Right atrium auricular region (tissue), 2 donors: ENCODE measurements around the gene KCNA1. TPM values are rescaled to one million over a fixed set of nuclear protein-coding genes. Genes with fewer than 3 reads are reported as not detected.

ENCODE experiments used
- DNase-seq: peaks from one replicate; pipeline ENCODE4 v3.0.0-alpha.2; 2019; ENCODE audit warnings: low spot score
- H3K27ac ChIP-seq, 2 donors: fragments of 200-600 bp; sonication (generic); 1 replicate in 1 of 2; 2 replicates in 1 of 2; pipeline ENCODE4 v1.5.1; 2016 to 2019
- H3K27me3 ChIP-seq, 2 donors: fragments of 200-600 bp; sonication (generic); one replicate each; pipeline versions ENCODE4 v1.5.1 to v1.6.0; 2017 to 2019
- H3K36me3 ChIP-seq: fragments of 200-600 bp; sonication (generic); one replicate; pipeline ENCODE4 v1.5.1; 2016
- H3K4me1 ChIP-seq, 2 donors: fragments of 200-600 bp; sonication (generic); one replicate each; pipeline versions ENCODE4 v1.5.1 to v1.6.0; 2017 to 2019
- H3K4me3 ChIP-seq, 2 donors: fragments of 200-600 bp; sonication (generic); 1 replicate in 1 of 2; 2 replicates in 1 of 2; pipeline ENCODE4 v1.5.1; 2017 to 2019; ENCODE audit warnings: mild to moderate bottlenecking in 1 of 2, moderate library complexity in 1 of 2
- H3K9me3 ChIP-seq, 2 donors: fragments of 200-600 bp; sonication (generic); one replicate each; pipeline ENCODE4 v1.5.1; 2019
- total RNA-seq, 2 donors: library from RNA; depleted of rRNA; stranded (reverse); fragments of >200 nt; gene quantifications; one replicate each; pipeline ENCODE4 v1.1.0, GENCODE V29; 2016
- TF ChIP-seq, protein P1 (sequence below), 2 donors: fragments of 200-600 bp; sonication (generic); IDR thresholded peaks; one replicate each; pipeline ENCODE4 v1.5.1; 2019; ENCODE audit warnings: antibody characterized with exemption in 2 of 2

Gene KCNA1
- total RNA-seq, 2 donors from 2014 or later: not detected

DNA sequence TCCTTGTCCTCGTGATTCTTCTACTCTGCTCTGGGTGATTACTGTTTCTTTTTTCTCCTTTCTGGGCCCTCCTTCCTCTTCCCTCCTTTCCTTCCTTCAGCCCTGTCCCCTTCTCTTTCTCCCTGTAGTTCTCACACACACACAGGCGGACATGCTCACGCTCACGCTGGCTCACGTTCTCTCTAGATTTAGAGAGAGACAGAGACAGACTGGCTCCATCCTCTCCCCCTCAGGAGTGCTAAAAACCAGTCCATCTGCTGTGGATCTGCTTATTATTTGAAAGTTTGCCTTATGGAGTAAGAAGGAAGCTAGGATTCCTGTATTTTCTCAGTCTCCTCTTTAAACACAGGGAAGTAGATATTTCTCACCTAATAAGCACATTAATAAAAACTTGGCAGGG, 48.1 kb downstream of the KCNA1 start:
- H3K27ac ChIP-seq: no peak overlapping the region
- TF ChIP-seq, protein P1, sequence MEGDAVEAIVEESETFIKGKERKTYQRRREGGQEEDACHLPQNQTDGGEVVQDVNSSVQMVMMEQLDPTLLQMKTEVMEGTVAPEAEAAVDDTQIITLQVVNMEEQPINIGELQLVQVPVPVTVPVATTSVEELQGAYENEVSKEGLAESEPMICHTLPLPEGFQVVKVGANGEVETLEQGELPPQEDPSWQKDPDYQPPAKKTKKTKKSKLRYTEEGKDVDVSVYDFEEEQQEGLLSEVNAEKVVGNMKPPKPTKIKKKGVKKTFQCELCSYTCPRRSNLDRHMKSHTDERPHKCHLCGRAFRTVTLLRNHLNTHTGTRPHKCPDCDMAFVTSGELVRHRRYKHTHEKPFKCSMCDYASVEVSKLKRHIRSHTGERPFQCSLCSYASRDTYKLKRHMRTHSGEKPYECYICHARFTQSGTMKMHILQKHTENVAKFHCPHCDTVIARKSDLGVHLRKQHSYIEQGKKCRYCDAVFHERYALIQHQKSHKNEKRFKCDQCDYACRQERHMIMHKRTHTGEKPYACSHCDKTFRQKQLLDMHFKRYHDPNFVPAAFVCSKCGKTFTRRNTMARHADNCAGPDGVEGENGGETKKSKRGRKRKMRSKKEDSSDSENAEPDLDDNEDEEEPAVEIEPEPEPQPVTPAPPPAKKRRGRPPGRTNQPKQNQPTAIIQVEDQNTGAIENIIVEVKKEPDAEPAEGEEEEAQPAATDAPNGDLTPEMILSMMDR (IDR thresholded peaks at IDR 0.05): no peak
- H3K4me1 ChIP-seq: no peaks in the 10 kb centered on the region
- no peaks in the 10 kb centered on the region for H3K9me3 ChIP-seq
- no peak for DNase-seq
- H3K4me3 ChIP-seq: no peak overlapping the region
- no peaks in the 10 kb centered on the region for H3K27me3 ChIP-seq
- no peaks in the 10 kb centered on the region for H3K36me3 ChIP-seq

DNA sequence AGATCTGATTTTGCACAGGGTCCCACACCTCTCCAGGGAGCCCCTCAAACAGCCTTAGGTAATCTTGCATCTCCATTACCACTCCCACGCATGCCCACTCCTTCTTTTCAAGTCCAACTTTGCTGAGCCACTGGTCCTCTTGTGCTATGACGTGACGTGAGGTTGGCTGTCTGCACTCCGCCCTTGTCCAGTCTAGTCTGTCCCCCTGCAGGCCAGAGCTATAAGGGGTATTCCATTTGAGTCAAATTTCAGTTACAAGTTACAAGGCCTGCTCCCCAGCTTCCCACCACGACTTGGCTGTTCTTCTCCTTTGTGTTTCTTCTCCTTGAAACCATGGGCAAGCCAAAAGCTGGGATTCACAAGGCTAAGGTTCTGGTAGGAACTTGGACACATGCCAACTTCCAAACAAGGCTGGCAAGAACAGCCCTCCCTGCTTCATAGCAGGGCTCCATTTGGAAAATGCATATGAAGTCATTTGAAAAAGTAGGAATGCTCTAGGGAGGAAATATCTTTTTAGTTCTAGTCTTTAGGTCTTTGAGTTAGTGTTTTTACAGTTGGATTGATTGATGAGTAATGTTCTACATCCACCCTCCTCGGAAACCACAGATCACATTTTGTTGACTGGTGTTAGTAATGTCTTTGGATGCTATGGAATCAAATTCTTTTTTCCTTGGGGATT, 49.1 kb downstream of the KCNA1 start:
- H3K27me3 ChIP-seq: no peaks in the 10 kb centered on the region
- H3K27ac ChIP-seq: no peak overlapping the region
- H3K4me3 ChIP-seq: no peak overlapping the region
- H3K9me3 ChIP-seq: no peaks in the 10 kb centered on the region
- no peak for DNase-seq
- TF ChIP-seq, protein P1 (IDR thresholded peaks at IDR 0.05): no peak
- H3K4me1 ChIP-seq: no peaks in the 10 kb centered on the region
- H3K36me3 ChIP-seq: no peaks in the 10 kb centered on the region

DNA sequence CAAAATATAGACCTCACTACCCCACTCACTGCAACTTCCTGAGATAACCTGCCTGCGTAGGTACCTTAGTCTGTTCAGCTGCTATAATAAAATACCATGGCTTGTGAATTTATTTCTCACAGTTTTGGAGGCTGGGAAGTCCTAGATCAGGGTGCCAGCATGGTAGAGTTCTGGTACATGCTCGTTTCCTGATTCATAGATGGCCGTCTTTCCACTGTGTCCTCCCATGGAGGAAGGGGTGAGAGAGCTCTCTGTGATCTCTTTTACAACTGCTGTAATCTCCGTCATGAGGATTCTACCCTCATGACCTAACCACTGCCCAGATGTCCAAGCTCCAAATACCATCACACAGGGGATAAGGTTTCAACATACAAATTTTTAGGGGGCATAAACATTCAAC, 49.7 kb downstream of the KCNA1 start:
- Histone ChIP-seq H3K4me1 (no peaks in the 10 kb centered on the region), H3K9me3 (no peaks in the 10 kb centered on the region), H3K36me3 (no peaks in the 10 kb centered on the region), H3K27me3 (no peaks in the 10 kb centered on the region), H3K27ac (no peak overlapping the region), H3K4me3 (no peak overlapping the region)
- TF ChIP-seq, protein P1 (IDR thresholded peaks at IDR 0.05): no peak
- DNase-seq: no peak

DNA sequence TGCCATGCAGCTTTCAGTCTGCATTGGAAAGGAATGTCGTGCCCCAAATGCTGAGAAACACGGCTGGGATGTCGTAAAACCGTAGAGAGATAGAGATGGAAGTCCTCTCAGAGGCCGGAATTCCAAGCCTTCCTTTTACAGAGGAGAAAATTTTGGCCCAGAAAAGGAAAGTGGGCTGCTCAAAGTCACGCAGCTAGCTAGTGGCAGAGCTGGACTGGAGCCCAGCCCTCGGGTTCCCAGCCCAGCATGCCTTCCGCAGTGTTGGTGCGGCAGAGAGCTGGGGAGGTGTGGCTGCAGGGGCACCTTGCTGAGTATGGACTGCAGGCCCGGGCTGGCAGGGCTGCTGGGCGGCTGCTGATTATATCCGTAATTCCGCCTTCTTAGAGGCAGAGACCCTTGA, 50.3 kb downstream of the KCNA1 start:
- no peaks in the 10 kb centered on the region for H3K27me3 ChIP-seq
- DNase-seq: no peak
- no peak overlapping the region for H3K27ac ChIP-seq
- H3K9me3 ChIP-seq: no peaks in the 10 kb centered on the region
- TF ChIP-seq, protein P1 (IDR thresholded peaks at IDR 0.05): no peak
- H3K4me1 ChIP-seq: no peaks in the 10 kb centered on the region
- H3K36me3 ChIP-seq: no peaks in the 10 kb centered on the region
- H3K4me3 ChIP-seq: no peak overlapping the region

DNA sequence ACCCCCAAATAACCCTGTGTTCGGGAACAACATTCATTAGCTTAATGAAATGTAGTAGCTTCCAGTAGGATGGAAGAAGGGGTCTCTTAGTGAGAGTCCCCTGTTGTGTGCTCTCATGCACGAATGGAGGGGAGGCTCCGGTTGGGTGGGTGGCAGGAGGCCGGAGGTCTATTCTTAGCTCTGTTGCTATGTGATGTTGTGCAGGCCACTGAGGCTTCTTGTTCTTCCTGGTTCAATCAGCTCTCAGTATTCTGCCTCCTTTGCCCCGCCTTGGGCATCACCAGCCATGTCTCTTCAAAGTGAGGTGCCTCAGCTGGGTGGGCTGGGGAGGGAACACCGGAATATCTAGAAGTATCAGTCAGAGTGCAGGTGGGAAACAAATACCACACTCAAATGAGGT, 50.8 kb downstream of the KCNA1 start:
- Histone ChIP-seq H3K4me1 (no peaks in the 10 kb centered on the region), H3K9me3 (no peaks in the 10 kb centered on the region), H3K27ac (no peak overlapping the region), H3K4me3 (no peak overlapping the region), H3K36me3 (no peaks in the 10 kb centered on the region), H3K27me3 (no peaks in the 10 kb centered on the region)
- no peak for DNase-seq
- TF ChIP-seq, protein P1 (IDR thresholded peaks at IDR 0.05): no peak

DNA sequence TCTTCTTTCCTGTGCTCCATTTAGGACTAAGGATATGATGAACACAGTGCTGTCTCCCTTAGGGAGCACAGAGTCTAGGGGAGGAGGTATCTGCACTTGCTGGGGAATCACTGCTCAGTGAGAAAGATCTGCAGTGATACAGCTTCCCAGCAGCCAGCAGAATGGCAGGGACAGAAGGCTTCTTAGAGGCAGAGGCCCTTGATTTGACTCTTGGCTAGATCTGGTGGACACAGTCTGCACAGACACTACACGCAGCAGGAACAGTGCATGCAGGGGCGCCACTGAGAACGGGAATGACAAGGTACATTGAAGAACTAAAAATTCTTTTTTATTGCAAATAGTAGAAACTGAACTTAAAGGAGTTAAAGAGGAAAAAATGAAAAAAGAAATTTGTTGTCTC, 51.6 kb downstream of the KCNA1 start:
- no peaks in the 10 kb centered on the region for H3K4me1 ChIP-seq
- no peak overlapping the region for H3K4me3 ChIP-seq
- no peaks in the 10 kb centered on the region for H3K36me3 ChIP-seq
- no peak overlapping the region for H3K27ac ChIP-seq
- no peaks in the 10 kb centered on the region for H3K27me3 ChIP-seq
- no peak for DNase-seq
- no peaks in the 10 kb centered on the region for H3K9me3 ChIP-seq
- TF ChIP-seq, protein P1 (IDR thresholded peaks at IDR 0.05): no peak
